GM18870 (cell line): Measurements from ENCODE around the gene CDKN2AIP.

ENCODE experiments used
- ATAC-seq: cut with Tn5 transposase; IDR thresholded peaks from one replicate; pipeline ENCODE4 v1.9.1; 2021; ENCODE audit warnings: moderate library complexity; ENCODE audit not compliant: unreplicated experiment

The CDKN2AIP gene

GRCh38 chr4:183485411-183486160 lies 41.1 kb downstream of the CDKN2AIP start:
- no peak for ATAC-seq

- ATAC-seq = no peak
Measured at GRCh38 chr4:183492791-183493222, 48.4 kb downstream of the CDKN2AIP start.

GRCh38 chr4:183493246-183493645 lies 48.8 kb downstream of the CDKN2AIP start:
- no peak for ATAC-seq

- no peak for ATAC-seq
Measured at GRCh38 chr4:183495184-183495583, 50.7 kb downstream of the CDKN2AIP start.
